NB4 (cell line): ENCODE data around the gene ACE2.
A peak's percentile ranks its signal among the peaks of the same experiment; 100 is the strongest.
"Not testable (repeated sequence)": the region's sequence is repeated elsewhere in the genome, so short reads cannot be mapped to it uniquely, and the experiment has no call there.

Experiments used
- DNase-seq: peaks from one replicate; pipeline ENCODE4 v3.0.0; 2010; ENCODE audit warnings: low read depth
- H3K4me3 ChIP-seq: one replicate; pipeline ENCODE4 v1.5.1; 2011; ENCODE audit warnings: mild to moderate bottlenecking, low read depth, low read length, moderate library complexity
- MYC ChIP-seq: IDR thresholded peaks from 2 replicates; pipeline ENCODE4 v1.6.1; 2011; ENCODE audit warnings: low read depth, low read length
- POLR2A ChIP-seq: IDR thresholded peaks from 2 replicates; pipeline ENCODE4 v1.6.1; 2011; ENCODE audit warnings: mild to moderate bottlenecking; ENCODE audit not compliant: insufficient read length; ENCODE audit errors: extremely low read depth
- TF ChIP-seq, protein P1 (sequence below): IDR thresholded peaks from 2 replicates; pipeline ENCODE4 v1.6.1; 2011; ENCODE audit warnings: low read depth, low read length
- TF ChIP-seq, protein P2 (sequence below): IDR thresholded peaks from one replicate; pipeline ENCODE4 v1.5.1; 2012; ENCODE audit warnings: low read depth, low read length

The ACE2 gene

DNA sequence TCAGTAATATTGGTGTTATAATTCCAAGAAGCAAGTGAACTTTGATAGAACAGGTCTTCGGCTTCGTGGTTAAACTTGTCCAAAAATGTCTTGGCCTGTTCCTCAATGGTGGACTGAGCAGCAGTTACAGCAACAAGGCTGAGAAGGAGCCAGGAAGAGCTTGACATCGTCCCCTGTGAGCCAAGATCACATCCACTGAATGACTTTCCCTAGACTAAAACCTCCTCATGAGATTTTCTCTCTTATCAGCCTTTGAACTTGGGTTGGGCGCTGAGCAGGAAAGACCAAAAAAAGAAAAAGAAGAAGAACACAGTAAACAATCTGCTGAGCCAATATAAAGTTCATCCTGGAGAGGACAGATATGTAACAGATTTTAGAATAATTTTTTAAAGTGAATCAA is at the start of gene ACE2:
Gene ACE2, minus strand, starts transcription at position 216 of the 400 bp plus-strand sequence. Its CDS starts 49 bp downstream, at position 167.
- DNase-seq: no peak
- TF ChIP-seq, protein P1, sequence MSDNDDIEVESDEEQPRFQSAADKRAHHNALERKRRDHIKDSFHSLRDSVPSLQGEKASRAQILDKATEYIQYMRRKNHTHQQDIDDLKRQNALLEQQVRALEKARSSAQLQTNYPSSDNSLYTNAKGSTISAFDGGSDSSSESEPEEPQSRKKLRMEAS: no peak
- TF ChIP-seq POLR2A (no peak), MYC (no peak)
- TF ChIP-seq, protein P2, sequence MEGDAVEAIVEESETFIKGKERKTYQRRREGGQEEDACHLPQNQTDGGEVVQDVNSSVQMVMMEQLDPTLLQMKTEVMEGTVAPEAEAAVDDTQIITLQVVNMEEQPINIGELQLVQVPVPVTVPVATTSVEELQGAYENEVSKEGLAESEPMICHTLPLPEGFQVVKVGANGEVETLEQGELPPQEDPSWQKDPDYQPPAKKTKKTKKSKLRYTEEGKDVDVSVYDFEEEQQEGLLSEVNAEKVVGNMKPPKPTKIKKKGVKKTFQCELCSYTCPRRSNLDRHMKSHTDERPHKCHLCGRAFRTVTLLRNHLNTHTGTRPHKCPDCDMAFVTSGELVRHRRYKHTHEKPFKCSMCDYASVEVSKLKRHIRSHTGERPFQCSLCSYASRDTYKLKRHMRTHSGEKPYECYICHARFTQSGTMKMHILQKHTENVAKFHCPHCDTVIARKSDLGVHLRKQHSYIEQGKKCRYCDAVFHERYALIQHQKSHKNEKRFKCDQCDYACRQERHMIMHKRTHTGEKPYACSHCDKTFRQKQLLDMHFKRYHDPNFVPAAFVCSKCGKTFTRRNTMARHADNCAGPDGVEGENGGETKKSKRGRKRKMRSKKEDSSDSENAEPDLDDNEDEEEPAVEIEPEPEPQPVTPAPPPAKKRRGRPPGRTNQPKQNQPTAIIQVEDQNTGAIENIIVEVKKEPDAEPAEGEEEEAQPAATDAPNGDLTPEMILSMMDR: no peak

DNA sequence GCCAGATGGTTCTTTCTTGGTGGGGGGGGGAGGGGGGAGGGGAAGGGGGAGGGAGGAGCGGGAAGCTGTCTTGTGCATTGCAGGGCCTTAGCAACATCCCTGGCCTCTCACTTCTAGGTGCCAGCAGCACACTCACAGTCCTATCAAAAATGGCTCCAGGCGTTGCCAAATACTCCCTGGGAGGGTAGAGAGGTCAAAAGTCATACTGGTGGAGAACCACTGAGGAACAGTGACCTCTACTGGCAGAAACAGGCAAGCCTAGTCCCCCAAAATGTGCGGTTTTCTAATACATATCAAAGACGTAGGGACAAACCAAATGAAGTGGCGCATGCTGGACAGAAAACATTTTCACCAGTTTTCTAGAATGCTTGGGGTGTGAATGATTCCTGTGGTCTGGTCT is 46.8 kb upstream of the ACE2 start:
- not testable (repeated sequence) for H3K4me3 ChIP-seq, DNase-seq

More for the DNA sequence above, at the start of gene ACE2:
- no peak within 1 kb of the TSS for H3K4me3 ChIP-seq

DNA sequence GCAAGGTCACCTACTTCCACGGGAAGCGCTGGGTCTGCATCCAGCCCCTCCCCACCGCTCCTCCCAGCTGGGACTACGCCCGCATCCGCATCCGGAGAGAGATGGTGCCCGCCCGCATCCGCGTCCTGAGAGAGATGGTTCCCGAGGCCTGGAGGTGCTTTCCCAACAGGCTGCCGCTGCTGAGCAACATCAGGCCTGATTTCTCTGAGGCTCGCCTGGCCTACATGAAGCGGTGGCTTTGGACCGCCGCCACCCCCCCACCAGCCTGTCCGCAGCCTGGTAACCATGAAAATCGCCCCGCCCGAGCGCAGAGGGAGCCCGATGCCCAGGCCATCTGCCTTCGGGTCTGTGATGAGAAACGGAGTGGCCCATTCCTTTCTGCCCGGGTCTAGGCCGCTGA is 45.8 kb upstream of the ACE2 start:
- TF ChIP-seq, protein P1: no peak
- H3K4me3 ChIP-seq: no peak overlapping the region
- no peak for DNase-seq

DNA sequence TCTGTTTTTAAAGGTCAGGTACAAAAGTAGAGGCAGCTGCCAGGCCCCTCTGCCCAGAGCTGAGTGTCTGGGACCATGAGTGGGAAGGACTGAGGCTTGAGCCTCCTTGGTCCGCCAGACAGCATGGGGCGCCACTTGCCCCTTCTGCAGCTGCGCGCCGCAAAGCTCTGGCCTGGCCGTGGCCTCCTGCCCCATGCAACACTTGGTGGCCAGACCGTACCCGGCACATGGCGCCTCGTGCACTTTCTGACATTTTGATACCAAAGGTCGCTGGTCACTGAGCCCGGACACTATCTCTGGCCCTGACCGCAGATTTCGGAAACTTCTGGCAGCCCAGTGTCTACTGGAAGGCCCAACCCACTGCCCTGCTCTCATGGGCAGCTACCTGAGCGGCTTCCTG is 45.3 kb upstream of the ACE2 start:
- no peak for DNase-seq
- TF ChIP-seq MYC (no peak), POLR2A (no peak)
- TF ChIP-seq, protein P1: no peak
- TF ChIP-seq, protein P2: no peak
- H3K4me3 ChIP-seq: no peak overlapping the region

DNA sequence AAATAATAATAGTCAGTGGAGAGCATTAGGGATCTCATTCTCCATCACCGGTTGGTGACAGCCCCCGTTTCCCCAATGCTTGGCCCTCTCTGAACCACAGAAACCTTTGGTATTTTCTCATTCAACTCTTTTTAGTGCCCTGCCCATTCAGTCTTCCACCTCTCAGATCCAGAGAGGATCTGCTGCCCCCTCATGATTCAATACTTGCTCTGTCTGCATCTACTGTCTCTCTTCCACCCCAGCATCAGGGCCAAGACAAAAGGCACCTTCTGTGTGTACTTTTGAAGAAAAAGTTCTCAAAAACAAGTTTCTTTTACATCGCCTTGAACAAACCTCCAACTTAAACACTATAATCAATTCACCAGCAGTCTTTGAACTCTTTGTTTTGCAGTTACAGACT is 44.5 kb upstream of the ACE2 start:
- TF ChIP-seq, protein P1: no peak
- TF ChIP-seq POLR2A: no peak
- TF ChIP-seq MYC: no peak
- TF ChIP-seq, protein P2: no peak
- DNase-seq: no peak
- no peak overlapping the region for H3K4me3 ChIP-seq

DNA sequence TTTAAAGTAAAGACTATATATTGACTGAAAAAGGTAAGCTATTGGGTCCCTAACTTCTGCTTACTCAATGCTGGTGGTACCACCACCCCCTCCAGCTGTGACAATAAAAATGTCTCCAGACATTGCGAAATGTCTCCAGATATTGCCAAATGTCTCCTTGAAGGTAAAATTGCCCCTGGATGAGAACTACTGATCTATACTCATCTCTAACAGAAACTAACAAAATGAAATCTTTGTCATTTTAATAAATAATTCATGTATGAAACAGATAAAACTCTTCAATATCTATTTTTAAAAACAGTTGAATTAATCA is 43.8 kb upstream of the ACE2 start:
- no peak overlapping the region for H3K4me3 ChIP-seq
- TF ChIP-seq, protein P1: no peak
- TF ChIP-seq, protein P2: no peak
- TF ChIP-seq POLR2A (no peak), MYC (no peak)
- DNase-seq: peak; percentile 19

DNA sequence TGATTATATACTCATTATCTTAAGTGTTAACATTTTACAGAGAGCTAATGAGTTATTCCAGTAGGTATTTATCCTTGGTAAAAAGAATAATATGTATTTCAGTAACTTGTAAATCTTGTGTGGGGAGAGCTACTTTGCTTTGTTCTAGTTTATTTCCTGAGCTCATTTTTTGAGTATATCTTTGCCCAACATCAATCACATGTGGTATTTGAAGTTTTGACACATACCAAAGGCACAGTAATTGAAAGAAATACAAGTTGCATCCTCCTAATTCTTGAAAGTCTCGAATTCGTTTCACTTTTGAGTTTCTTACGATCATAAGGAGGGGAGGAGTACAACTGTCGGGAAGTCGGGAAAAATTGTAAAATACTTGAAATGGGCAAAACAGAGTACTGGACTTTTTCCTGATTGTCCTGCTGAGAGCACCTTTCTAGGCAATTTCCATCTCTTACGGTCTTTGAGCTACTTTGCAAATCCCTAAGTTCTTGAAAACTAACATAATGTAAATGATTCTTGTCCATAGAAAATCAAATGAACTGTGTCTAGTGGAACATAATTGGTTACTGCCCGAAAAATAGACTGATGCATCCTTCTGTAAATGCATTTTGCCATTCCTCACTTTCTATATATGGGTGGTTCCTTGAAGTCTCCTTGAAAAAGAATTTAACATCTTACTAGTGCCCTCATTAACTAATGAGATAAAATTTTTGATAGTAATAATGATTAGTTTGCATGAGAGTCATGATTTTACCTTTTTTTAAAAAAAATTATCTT is 43.2 kb upstream of the ACE2 start:
- DNase-seq: no peak
- TF ChIP-seq, protein P2: no peak
- no peak for TF ChIP-seq POLR2A
- no peak for TF ChIP-seq MYC
- TF ChIP-seq, protein P1: no peak
- no peak overlapping the region for H3K4me3 ChIP-seq
